B cell (primary cell): ENCODE data around the gene CXCL8. TPM values are rescaled to one million over a fixed set of nuclear protein-coding genes. Genes with fewer than 3 reads are reported as not detected.

Source experiments
- ATAC-seq: fragments of 200-7000 bp; cut with Tn5 transposase; one replicate; pipeline ENCODE4 v1.10.0; 2021; ENCODE audit warnings: low read depth, mild to moderate bottlenecking, moderate number of reproducible peaks, moderate library complexity
- CTCF ChIA-PET: fragments of 350-600 bp; sonication (Branson Sonifier 250); formaldehyde crosslinking; loops from one replicate; lab custom pipeline; 2021; ENCODE audit warnings: antibody characterized with exemption, inconsistent platforms; lab: Charles Lee
- POLR2A ChIA-PET: fragments of 350-600 bp; sonication (Branson Sonifier 250); formaldehyde crosslinking; loops from one replicate; lab custom pipeline; 2021; ENCODE audit warnings: antibody characterized with exemption; lab: Charles Lee
- DNase-seq: peaks from one replicate; pipeline ENCODE4 v3.0.0; 2013
- H2AFZ ChIP-seq: 2 replicates; pipeline ENCODE4 v1.6.1; 2012; ENCODE audit warnings: mild to moderate bottlenecking, low read depth, low read length; ENCODE audit not compliant: insufficient read depth, poor library complexity, severe bottlenecking
- H3K27ac ChIP-seq, 2 donors: 1 replicate in 1 of 2; 2 replicates in 1 of 2; pipeline ENCODE4 v1.5.1; 2012 to 2013; ENCODE audit warnings: low read length in 2 of 2, mild to moderate bottlenecking in 2 of 2, moderate library complexity in 1 of 2
- H3K27me3 ChIP-seq, 4 experiments: fragments of 200-600 bp in 1 of 4; sonication (generic) in 1 of 4; replicated peaks in 1 of 4; 1 replicate in 2 of 4; 2 replicates in 2 of 4; pipeline versions ENCODE4 v1.6.1 to v1.7.0; 2013 to 2016; ENCODE audit warnings: low read length in 3 of 4, mild to moderate bottlenecking in 2 of 4, mixed read lengths in 1 of 4, moderate library complexity in 1 of 4; ENCODE audit not compliant: insufficient read depth in 4 of 4, control insufficient read depth in 3 of 4; ENCODE audit errors: control extremely low read depth in 1 of 4
- H3K36me3 ChIP-seq, 2 experiments: replicated peaks in 1 of 2; 1 replicate in 1 of 2; 2 replicates in 1 of 2; pipeline versions ENCODE4 v1.6.1 to v1.7.1; 2013; ENCODE audit warnings: low read length in 1 of 2; ENCODE audit not compliant: insufficient read depth in 2 of 2, control insufficient read depth in 1 of 2; ENCODE audit errors: control extremely low read depth in 1 of 2, extremely low read depth in 1 of 2
- H3K4me1 ChIP-seq, 2 donors: fragments of 200-600 bp in 1 of 2; sonication (generic) in 1 of 2; 1 replicate in 1 of 2; 2 replicates in 1 of 2; pipeline versions ENCODE4 v1.5.1 to v1.6.1; 2013 to 2017; ENCODE audit warnings: low read length in 2 of 2; ENCODE audit not compliant: control insufficient read depth in 2 of 2, insufficient read depth in 2 of 2
- H3K4me2 ChIP-seq: replicated peaks from 2 replicates; pipeline ENCODE3; 2012; ENCODE audit warnings: mild to moderate bottlenecking, low read depth, low read length; ENCODE audit not compliant: poor library complexity, severe bottlenecking
- H3K4me3 ChIP-seq, 5 experiments: fragments of 200-600 bp in 1 of 5; sonication (generic) in 1 of 5; 1 replicate in 3 of 5; 2 replicates in 2 of 5; pipeline versions ENCODE4 v1.5.1 to v1.7.0; 2011 to 2016; ENCODE audit warnings: low read length in 4 of 5, mild to moderate bottlenecking in 4 of 5, low read depth in 2 of 5, control low read depth in 1 of 5, moderate library complexity in 1 of 5; ENCODE audit not compliant: insufficient read depth in 1 of 5; ENCODE audit errors: control extremely low read depth in 1 of 5, extremely low read depth in 1 of 5
- H3K79me2 ChIP-seq: fragments of 200-600 bp; sonication (generic); one replicate; pipeline ENCODE4 v1.6.0; 2016; ENCODE audit warnings: low read length; ENCODE audit not compliant: control insufficient read depth, insufficient read depth
- H3K9ac ChIP-seq: fragments of 200-600 bp; sonication (generic); 2 replicates; pipeline ENCODE4 v1.6.1; 2017; ENCODE audit warnings: mild to moderate bottlenecking, low read length, moderate library complexity
- H3K9me3 ChIP-seq, 3 donors: one replicate each; pipeline versions ENCODE4 v1.6.1 to v1.7.1; 2013; ENCODE audit warnings: low read length in 2 of 3; ENCODE audit not compliant: control insufficient read depth in 2 of 3, insufficient read depth in 1 of 3; ENCODE audit errors: control extremely low read depth in 1 of 3
- H4K20me1 ChIP-seq: 2 replicates; pipeline ENCODE4 v1.6.0; 2012; ENCODE audit warnings: mild to moderate bottlenecking, low read length; ENCODE audit not compliant: insufficient read depth, control insufficient read depth, poor library complexity, severe bottlenecking
- H3K27ac Mint-ChIP-seq: one replicate; pipeline ENCODE4 v1.8.0; 2021; ENCODE audit warnings: mixed read lengths
- H3K27me3 Mint-ChIP-seq: one replicate; pipeline ENCODE4 v1.8.0; 2021; ENCODE audit warnings: mixed read lengths
- H3K4me1 Mint-ChIP-seq: one replicate; pipeline ENCODE4 v1.8.0; 2021; ENCODE audit warnings: mixed read lengths
- H3K4me3 Mint-ChIP-seq: one replicate; pipeline ENCODE4 v1.8.0; 2021; ENCODE audit warnings: mixed read lengths
- H3K9me3 Mint-ChIP-seq: one replicate; pipeline ENCODE4 v1.8.0; 2022; ENCODE audit warnings: mixed read lengths; ENCODE audit not compliant: insufficient read depth
- CTCF ChIP-seq: fragments of 200-600 bp; IDR thresholded peaks from one replicate; pipeline ENCODE4 v1.8.0; 2022; ENCODE audit warnings: antibody characterized with exemption, mild to moderate bottlenecking
- EZH2 ChIP-seq: IDR thresholded peaks from 2 replicates; pipeline ENCODE4 v1.6.1; 2012; ENCODE audit warnings: borderline replicate concordance, low read depth, mild to moderate bottlenecking, moderate library complexity, low read length; ENCODE audit not compliant: insufficient read depth, poor library complexity, severe bottlenecking
- WGBS: methylation state at CpG from one replicate; pipeline ENCODE4 v1.1.5; 2013; ENCODE audit warnings: missing lambda C conversion rate; ENCODE audit not compliant: insufficient coverage; 5-methylcytosine and 5-hydroxymethylcytosine counted together
- intact Hi-C: fragments of 100-400 bp; cut with micrococcal nuclease; formaldehyde crosslinking; loops from one replicate; pipeline ENCODE4 v1.10.0; 2022
- polyA plus RNA-seq: library from polyadenylated mRNA; depleted of rRNA; stranded (reverse); fragments of >200 nt; gene quantifications from 2 replicates; pipeline ENCODE4 v1.2.3, GENCODE V29; 2012
- total RNA-seq, 2 donors: library from RNA; stranded (reverse); fragments of 120-200 nt in 1 of 2; gene quantifications; 1 replicate in 1 of 2; 2 replicates in 1 of 2; pipeline versions ENCODE4 v1.2.3 to v1.2.4, GENCODE V29; 2013 to 2022

The CXCL8 gene
- total and polyA plus RNA-seq, 2 donors (not counting 1 experiment from before 2014, with no cell fraction given), result 0.32 to 7.5 TPM

- no peaks in the 10 kb centered on the region for H3K4me1 Mint-ChIP-seq
- intact Hi-C loops, result no loop called here
- no peak overlapping the region for H3K4me3 ChIP-seq
- no peaks in the 10 kb centered on the region for H3K9me3 ChIP-seq
- no peak overlapping the region for H2AFZ ChIP-seq
- no peak for DNase-seq
- ChIA-PET CTCF (no interaction called here), POLR2A (no interaction called here)
- H3K4me1 ChIP-seq, result no peaks in the 10 kb centered on the region
- peaks cover 2% of the 10 kb centered on the region for H3K27me3 Mint-ChIP-seq
- no peaks in the 10 kb centered on the region for H3K27me3 ChIP-seq
- no peak for ATAC-seq
- H4K20me1 ChIP-seq, result no peaks in the 10 kb centered on the region
- no peaks in the 10 kb centered on the region for H3K36me3 ChIP-seq
- H3K79me2 ChIP-seq, result no peaks in the 10 kb centered on the region
- no peak overlapping the region for H3K4me2 ChIP-seq
- no CpG with 5 or more reads among the region's 1 CpG for WGBS
- no peak overlapping the region for H3K27ac ChIP-seq
- TF ChIP-seq CTCF, result no peak
- TF ChIP-seq EZH2, result no peak
- no peak overlapping the region for H3K4me3 Mint-ChIP-seq
- no peaks in the 10 kb centered on the region for H3K9me3 Mint-ChIP-seq
- no peak overlapping the region for H3K27ac Mint-ChIP-seq
- no peak overlapping the region for H3K9ac ChIP-seq
Observed at GRCh38 chr4:73751830-73752229, 11.5 kb downstream of the CXCL8 start.

- no peaks in the 10 kb centered on the region for H4K20me1 ChIP-seq
- no peak overlapping the region for H3K9ac ChIP-seq
- DNase-seq, result no peak
- H3K4me2 ChIP-seq, result no peak overlapping the region
- peaks cover 2% of the 10 kb centered on the region for H3K27me3 Mint-ChIP-seq
- TF ChIP-seq EZH2 (no peak), CTCF (no peak)
- H3K27me3 ChIP-seq, result no peaks in the 10 kb centered on the region
- no peaks in the 10 kb centered on the region for H3K9me3 ChIP-seq
- H3K4me1 ChIP-seq, result no peaks in the 10 kb centered on the region
- H3K27ac Mint-ChIP-seq, result no peak overlapping the region
- POLR2A ChIA-PET, result no interaction called here
- intact Hi-C loops, result no loop called here
- WGBS, result no CpG with 5 or more reads among the region's 3 CpGs
- no peak for ATAC-seq
- H3K4me3 ChIP-seq, result no peak overlapping the region
- no peak overlapping the region for H3K4me3 Mint-ChIP-seq
- H3K27ac ChIP-seq, result no peak overlapping the region
- H3K9me3 Mint-ChIP-seq, result no peaks in the 10 kb centered on the region
- no peaks in the 10 kb centered on the region for H3K79me2 ChIP-seq
- H2AFZ ChIP-seq, result no peak overlapping the region
- no peaks in the 10 kb centered on the region for H3K4me1 Mint-ChIP-seq
- CTCF ChIA-PET, result no interaction called here
- no peaks in the 10 kb centered on the region for H3K36me3 ChIP-seq
Observed at GRCh38 chr4:73752424-73752823, 12.1 kb downstream of the CXCL8 start.
